BJ (cell line): ENCODE data around the gene USP40. TPM values are rescaled to one million over a fixed set of nuclear protein-coding genes. Genes with fewer than 3 reads are reported as not detected.

ENCODE experiments used
- CTCF ChIA-PET: fragments of 350-600 bp; formaldehyde crosslinking; extraction: SDS; loops from one replicate; lab custom pipeline; 2021; ENCODE audit warnings: antibody characterized with exemption, inconsistent platforms; lab: Yijun Ruan, JAX
- POLR2A ChIA-PET: fragments of 300-600 bp; sonication (Branson Sonifier 250); formaldehyde crosslinking; extraction: SDS; loops from one replicate; lab custom pipeline; 2021; ENCODE audit warnings: antibody characterized with exemption; lab: Charles Lee
- DNase-seq: peaks from one replicate; pipeline ENCODE4 v3.0.0-alpha.2; 2011; ENCODE audit warnings: low read depth
- H3K27me3 ChIP-seq: 2 replicates; pipeline ENCODE4 v1.6.0; 2011; ENCODE audit warnings: low read length; ENCODE audit not compliant: control insufficient read depth, insufficient read depth
- H3K36me3 ChIP-seq: 2 replicates; pipeline ENCODE4 v1.5.1; 2011; ENCODE audit warnings: low read length; ENCODE audit not compliant: control insufficient read depth, insufficient read depth
- H3K4me3 ChIP-seq: 2 replicates; pipeline ENCODE4 v1.5.1; 2011; ENCODE audit warnings: low read depth, mild to moderate bottlenecking, control low read depth, low read length
- CTCF ChIP-seq: IDR thresholded peaks from 2 replicates; pipeline ENCODE4 v1.5.1; 2011; ENCODE audit warnings: low read depth, mild to moderate bottlenecking, control low read depth, inconsistent platforms, low read length, moderate library complexity; ENCODE audit not compliant: insufficient read depth
- polyA plus RNA-seq: library from polyadenylated mRNA; depleted of rRNA; stranded (reverse); fragments of >200 nt; gene quantifications from 2 replicates; pipeline ENCODE4 v1.2.3, GENCODE V29; 2011

Gene USP40
- polyA plus RNA-seq, 1 experiment = 48.9 TPM

DNA sequence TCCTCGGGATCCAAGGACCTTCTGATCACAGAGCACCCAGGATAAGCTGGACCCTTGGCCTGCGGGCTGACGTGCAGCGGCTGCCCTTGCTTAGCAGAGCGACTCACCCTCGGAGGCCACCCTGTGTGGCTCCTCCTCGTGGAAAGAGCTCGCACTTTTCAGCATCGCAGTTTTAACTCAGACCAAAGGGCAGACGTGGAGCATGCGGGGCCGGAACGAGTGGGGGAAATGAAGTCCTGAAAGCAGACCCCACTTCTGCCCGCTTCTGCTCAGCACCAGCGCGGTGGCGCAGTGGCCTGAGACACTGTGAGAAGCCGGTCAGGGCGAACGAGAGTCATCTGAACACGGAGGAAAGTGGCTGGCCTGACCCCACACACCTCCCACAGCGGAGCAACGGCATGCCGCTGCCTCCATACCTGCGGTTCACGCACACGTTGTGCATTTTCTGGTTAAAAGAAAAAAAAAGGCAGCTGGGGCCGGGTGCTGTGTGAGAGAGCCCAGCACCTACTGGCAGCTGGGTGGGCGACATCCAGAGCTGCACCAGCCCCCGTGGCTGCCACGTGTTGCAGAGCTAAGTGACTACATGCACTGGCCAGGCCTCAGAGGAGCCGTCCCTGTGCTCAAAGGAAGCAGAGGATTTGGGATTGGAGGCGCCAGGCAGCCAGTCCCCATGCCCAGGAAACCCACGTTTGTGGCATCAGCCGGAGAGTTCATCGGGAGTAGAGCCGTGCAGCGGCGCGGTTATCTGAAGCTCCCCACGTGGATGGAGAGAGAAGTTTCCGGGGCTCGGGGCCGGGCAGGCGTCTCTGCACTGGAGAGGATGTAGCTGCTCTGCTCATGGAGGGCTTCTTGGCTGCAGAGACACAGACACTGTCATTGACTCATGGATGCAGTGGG is 89.7 kb downstream of the USP40 start:
- H3K27me3 ChIP-seq = no peaks in the 10 kb centered on the region
- no peak for DNase-seq
- H3K36me3 ChIP-seq = peaks cover 17% of the 10 kb centered on the region
- no peak for TF ChIP-seq CTCF
- ChIA-PET CTCF (interaction anchor here (0.7 to 1.0 kb wide), 2 partner anchors 9 to 123 kb away, joined by 3 read pairs; no protein-coding TSS in a partner anchor), POLR2A (no interaction called here)
- H3K4me3 ChIP-seq = no peak overlapping the region

DNA sequence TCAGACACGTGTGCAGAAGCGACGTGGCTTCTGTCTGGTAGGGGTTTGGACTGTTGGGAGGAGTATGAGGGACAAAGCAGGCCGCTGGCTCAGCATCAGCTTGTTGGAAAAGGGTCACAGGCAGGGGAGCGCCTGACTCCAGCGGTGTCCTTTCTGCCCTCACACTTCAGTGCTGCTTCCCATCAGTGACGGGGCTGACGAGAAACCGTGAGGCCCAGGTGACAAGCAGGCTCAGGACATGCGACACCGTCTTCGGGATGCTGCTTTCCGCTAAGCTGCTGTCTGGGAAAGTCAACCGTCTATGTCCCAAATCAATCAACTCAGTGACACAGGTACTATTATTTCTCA is 90.5 kb downstream of the USP40 start:
- ChIA-PET CTCF (no interaction called here), POLR2A (no interaction called here)
- TF ChIP-seq CTCF = no peak
- no peak overlapping the region for H3K4me3 ChIP-seq
- DNase-seq = no peak
- no peaks in the 10 kb centered on the region for H3K27me3 ChIP-seq
- H3K36me3 ChIP-seq = peaks cover 17% of the 10 kb centered on the region

DNA sequence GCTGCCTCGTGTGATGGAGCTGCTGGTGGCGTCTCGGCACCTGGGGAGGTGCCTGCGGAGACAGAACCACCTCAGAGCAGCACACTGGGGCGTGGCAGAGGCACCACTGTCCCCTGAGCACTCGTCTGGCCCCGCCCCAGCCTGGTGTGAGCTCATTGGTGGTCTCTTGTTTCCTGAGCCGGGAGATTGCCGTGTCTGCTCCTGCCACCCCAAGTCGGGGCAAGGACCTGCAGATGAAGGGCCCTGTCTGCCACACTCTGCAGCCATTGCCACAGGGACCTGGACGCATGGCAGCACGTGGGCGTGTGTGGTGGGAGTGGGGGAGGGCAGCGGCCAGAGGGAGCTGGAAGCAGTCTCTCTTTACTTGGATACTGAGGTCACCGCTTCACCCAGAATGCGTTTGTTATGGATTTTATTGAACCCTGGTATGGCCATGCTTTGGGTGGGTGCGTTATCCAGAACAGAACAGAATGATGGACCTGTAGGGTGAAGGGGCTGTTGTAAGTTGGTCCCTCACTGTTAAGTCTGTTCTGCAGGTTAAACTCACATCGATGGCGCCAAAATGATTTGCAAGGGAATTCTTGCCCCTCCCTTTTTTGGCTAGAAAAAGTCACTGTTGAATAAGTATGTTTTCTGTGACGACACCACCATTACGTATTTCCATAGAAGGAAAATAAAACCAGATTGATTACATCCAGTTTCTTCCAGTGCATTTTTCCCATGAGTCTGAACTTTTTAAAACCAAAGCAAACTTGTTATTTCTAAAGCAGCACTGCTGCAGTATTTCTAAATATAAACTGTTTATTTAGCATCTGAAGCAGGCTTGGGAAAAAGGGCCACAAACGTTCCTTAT is 92.0 kb downstream of the USP40 start:
- no peaks in the 10 kb centered on the region for H3K27me3 ChIP-seq
- TF ChIP-seq CTCF = no peak
- CTCF ChIA-PET = interaction anchor here (0.9 kb wide), 1 partner anchor 25 kb away, joined by 3 read pairs; no protein-coding TSS in a partner anchor
- POLR2A ChIA-PET = no interaction called here
- no peak overlapping the region for H3K4me3 ChIP-seq
- peaks cover 13% of the 10 kb centered on the region for H3K36me3 ChIP-seq
- DNase-seq = no peak

DNA sequence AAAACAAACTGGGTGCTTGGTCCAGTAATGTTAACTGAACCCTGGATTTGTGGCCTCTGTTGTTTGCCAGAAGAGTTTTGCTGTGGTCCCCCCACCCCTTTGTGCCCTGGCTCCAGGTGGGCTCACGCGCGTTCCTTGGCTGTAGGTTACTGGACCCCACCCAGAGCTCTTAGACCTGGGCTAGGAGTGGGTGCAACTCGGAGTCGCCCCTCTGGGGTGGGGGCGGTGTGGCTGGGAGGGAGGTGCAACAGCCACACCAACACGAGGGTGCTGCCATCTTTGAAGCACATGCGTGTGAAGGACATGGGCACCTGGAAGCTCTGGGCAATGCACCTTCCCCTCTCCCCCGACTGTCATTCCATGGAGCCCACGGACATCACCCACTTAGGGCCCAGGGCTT is 92.7 kb downstream of the USP40 start:
- POLR2A ChIA-PET = no interaction called here
- no peaks in the 10 kb centered on the region for H3K27me3 ChIP-seq
- H3K4me3 ChIP-seq = no peak overlapping the region
- no peak for DNase-seq
- no peak for TF ChIP-seq CTCF
- peaks cover 17% of the 10 kb centered on the region for H3K36me3 ChIP-seq
- CTCF ChIA-PET = interaction anchor here (0.6 kb wide), 1 partner anchor 704 kb away, joined by 5 read pairs; no protein-coding TSS in a partner anchor

DNA sequence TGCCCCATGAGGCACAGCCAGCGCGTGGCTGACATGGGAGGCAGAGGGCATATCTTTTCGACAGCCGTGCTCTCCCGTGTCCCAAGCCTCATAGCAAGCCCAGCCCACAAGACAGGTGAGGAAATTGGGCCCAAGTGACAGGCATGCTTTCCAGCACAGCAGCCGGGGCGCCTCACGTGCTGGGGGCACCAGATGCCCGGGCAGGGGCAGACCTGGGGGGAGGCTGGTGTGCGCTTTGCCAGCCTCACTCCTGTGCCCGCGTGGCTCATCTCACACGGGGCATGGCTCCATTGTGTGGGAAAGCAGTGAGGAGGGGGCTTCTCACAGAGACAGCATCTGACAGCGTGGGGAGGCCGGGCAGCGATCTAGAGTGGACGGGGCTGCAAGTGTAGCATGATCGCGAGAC is 93.2 kb downstream of the USP40 start:
- no peak for DNase-seq
- CTCF ChIA-PET = interaction anchor here (0.6 to 1.3 kb wide), 4 partner anchors 13 to 703 kb away, joined by 3 to 5 read pairs (median 3); no protein-coding TSS in a partner anchor
- POLR2A ChIA-PET = no interaction called here
- no peaks in the 10 kb centered on the region for H3K27me3 ChIP-seq
- H3K4me3 ChIP-seq = no peak overlapping the region
- H3K36me3 ChIP-seq = peaks cover 20% of the 10 kb centered on the region
- TF ChIP-seq CTCF = no peak
